ENCODE results near the gene MLC1. TPM values are rescaled to one million over a fixed set of nuclear protein-coding genes. Genes with fewer than 3 reads are reported as not detected.

The MLC1 gene
- total RNA-seq, 1 donor from 2014 or later, result not detected

- H3K9ac ChIP-seq, result no peak overlapping the region
- H2AFZ ChIP-seq (replicated peaks), result no peak overlapping the region
- Mint-ChIP-seq H3K27me3 (ENCODE audit: insufficient read depth, low read depth) (peaks cover 9% of the 10 kb centered on the region), H3K36me3 (no peaks in the 10 kb centered on the region), H3K4me1 (peaks cover 15% of the 10 kb centered on the region), H3K9me3 (peaks cover 4% of the 10 kb centered on the region), H3K4me3 (no peak overlapping the region), H3K27ac (no peak overlapping the region)
- H3K27me3 ChIP-seq, result peaks cover 41% of the 10 kb centered on the region
- H3K9me3 ChIP-seq (ENCODE audit: low read depth), result no peaks in the 10 kb centered on the region
- no peaks in the 10 kb centered on the region for H3K36me3 ChIP-seq
- TF ChIP-seq EZH2 (IDR thresholded peaks at IDR 0.05) (no peak), EZH2phosphoT487 (IDR thresholded peaks at IDR 0.05) (no peak)
- TF ChIP-seq, protein P1, sequence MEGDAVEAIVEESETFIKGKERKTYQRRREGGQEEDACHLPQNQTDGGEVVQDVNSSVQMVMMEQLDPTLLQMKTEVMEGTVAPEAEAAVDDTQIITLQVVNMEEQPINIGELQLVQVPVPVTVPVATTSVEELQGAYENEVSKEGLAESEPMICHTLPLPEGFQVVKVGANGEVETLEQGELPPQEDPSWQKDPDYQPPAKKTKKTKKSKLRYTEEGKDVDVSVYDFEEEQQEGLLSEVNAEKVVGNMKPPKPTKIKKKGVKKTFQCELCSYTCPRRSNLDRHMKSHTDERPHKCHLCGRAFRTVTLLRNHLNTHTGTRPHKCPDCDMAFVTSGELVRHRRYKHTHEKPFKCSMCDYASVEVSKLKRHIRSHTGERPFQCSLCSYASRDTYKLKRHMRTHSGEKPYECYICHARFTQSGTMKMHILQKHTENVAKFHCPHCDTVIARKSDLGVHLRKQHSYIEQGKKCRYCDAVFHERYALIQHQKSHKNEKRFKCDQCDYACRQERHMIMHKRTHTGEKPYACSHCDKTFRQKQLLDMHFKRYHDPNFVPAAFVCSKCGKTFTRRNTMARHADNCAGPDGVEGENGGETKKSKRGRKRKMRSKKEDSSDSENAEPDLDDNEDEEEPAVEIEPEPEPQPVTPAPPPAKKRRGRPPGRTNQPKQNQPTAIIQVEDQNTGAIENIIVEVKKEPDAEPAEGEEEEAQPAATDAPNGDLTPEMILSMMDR (IDR thresholded peaks at IDR 0.05), result no peak
- peaks cover 12% of the 10 kb centered on the region for H3F3A ChIP-seq (ENCODE audit: low read depth)
- peaks cover 13% of the 10 kb centered on the region for H3K4me1 ChIP-seq
- H3K4me3 ChIP-seq, result no peak overlapping the region
- no peaks in the 10 kb centered on the region for H3K79me2 ChIP-seq (ENCODE audit: low read depth)
- H3K27ac ChIP-seq, result no peak overlapping the region
- no peak overlapping the region for H3K4me2 ChIP-seq
- no peaks in the 10 kb centered on the region for H4K20me1 ChIP-seq (ENCODE audit: low read depth)
- DNase-seq (ENCODE audit: low spot score), result no peak
These were observed 28.8 kb downstream of the MLC1 start for GRCh38 chr22:50056214-50056972.

DNA sequence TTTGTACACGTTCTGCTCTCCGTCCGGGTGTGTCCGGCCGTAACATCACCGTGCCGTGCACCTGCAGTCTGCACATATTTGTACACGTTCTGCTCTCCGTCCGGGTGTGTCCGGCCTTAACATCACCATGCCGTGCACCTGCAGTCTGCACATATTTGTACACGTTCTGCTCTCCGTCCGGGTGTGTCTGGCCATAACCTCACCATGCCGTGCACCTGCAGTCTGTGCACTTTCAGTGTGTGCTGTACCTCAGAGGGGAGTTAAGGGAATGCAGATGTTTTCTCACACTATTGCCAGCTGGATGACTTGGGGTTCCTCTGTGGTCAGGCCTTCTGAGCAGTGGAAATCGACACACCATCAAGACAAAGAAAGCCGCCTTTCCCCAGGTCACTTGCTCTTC, 31.4 kb downstream of the MLC1 start:
- H3K4me3 ChIP-seq, result no peak overlapping the region
- H4K20me1 ChIP-seq (ENCODE audit: low read depth), result no peaks in the 10 kb centered on the region
- TF ChIP-seq EZH2 (IDR thresholded peaks at IDR 0.05) (no peak), EZH2phosphoT487 (IDR thresholded peaks at IDR 0.05) (no peak)
- TF ChIP-seq, protein P1 (IDR thresholded peaks at IDR 0.05), result no peak
- Mint-ChIP-seq H3K27ac (no peak overlapping the region), H3K36me3 (no peaks in the 10 kb centered on the region), H3K4me1 (no peaks in the 10 kb centered on the region), H3K27me3 (ENCODE audit: insufficient read depth, low read depth) (peaks cover 6% of the 10 kb centered on the region), H3K9me3 (peaks cover 4% of the 10 kb centered on the region), H3K4me3 (no peak overlapping the region)
- no peak overlapping the region for H3K4me2 ChIP-seq
- no peaks in the 10 kb centered on the region for H3K79me2 ChIP-seq (ENCODE audit: low read depth)
- H2AFZ ChIP-seq (replicated peaks), result no peak overlapping the region
- no peak for DNase-seq (ENCODE audit: low spot score)
- no peaks in the 10 kb centered on the region for H3K9me3 ChIP-seq (ENCODE audit: low read depth)
- peaks cover 33% of the 10 kb centered on the region for H3K27me3 ChIP-seq
- peaks cover 3% of the 10 kb centered on the region for H3F3A ChIP-seq (ENCODE audit: low read depth)
- peaks cover 2% of the 10 kb centered on the region for H3K4me1 ChIP-seq
- H3K27ac ChIP-seq, result no peak overlapping the region
- no peaks in the 10 kb centered on the region for H3K36me3 ChIP-seq
- H3K9ac ChIP-seq, result no peak overlapping the region

DNA sequence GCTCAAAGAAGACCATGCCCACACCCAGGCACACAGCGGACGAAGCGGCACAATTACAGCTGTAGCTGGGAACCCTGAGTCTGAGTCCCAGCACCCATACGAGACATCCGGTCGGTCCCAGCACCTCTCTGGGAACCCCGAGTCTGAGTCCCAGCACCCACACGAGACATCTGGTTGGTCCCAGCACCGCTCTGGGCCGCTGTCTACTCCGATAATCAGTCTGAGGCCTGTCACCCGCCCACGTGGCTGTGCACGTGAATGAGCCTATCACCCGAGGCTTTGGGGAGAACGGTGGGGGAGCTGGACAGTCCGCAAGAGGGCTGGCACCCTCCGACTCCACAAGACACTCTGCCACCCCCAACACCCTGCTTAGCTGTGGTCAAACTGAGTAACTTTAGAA, 33.3 kb downstream of the MLC1 start:
- Mint-ChIP-seq H3K27me3 (ENCODE audit: insufficient read depth, low read depth) (peaks cover 6% of the 10 kb centered on the region), H3K9me3 (peaks cover 4% of the 10 kb centered on the region), H3K4me3 (no peak overlapping the region), H3K36me3 (no peaks in the 10 kb centered on the region), H3K27ac (no peak overlapping the region), H3K4me1 (no peaks in the 10 kb centered on the region)
- TF ChIP-seq EZH2 (IDR thresholded peaks at IDR 0.05) (no peak), EZH2phosphoT487 (IDR thresholded peaks at IDR 0.05) (no peak)
- TF ChIP-seq, protein P1 (IDR thresholded peaks at IDR 0.05), result no peak
- no peaks in the 10 kb centered on the region for H3K9me3 ChIP-seq (ENCODE audit: low read depth)
- H3K4me1 ChIP-seq, result no peaks in the 10 kb centered on the region
- peaks cover 3% of the 10 kb centered on the region for H3F3A ChIP-seq (ENCODE audit: low read depth)
- H4K20me1 ChIP-seq (ENCODE audit: low read depth), result no peaks in the 10 kb centered on the region
- no peak overlapping the region for H2AFZ ChIP-seq (replicated peaks)
- H3K4me3 ChIP-seq, result no peak overlapping the region
- H3K27me3 ChIP-seq, result peaks cover 13% of the 10 kb centered on the region
- no peak for DNase-seq (ENCODE audit: low spot score)
- no peaks in the 10 kb centered on the region for H3K79me2 ChIP-seq (ENCODE audit: low read depth)
- no peak overlapping the region for H3K4me2 ChIP-seq
- no peak overlapping the region for H3K27ac ChIP-seq
- no peak overlapping the region for H3K9ac ChIP-seq
- no peaks in the 10 kb centered on the region for H3K36me3 ChIP-seq

Measured in neural progenitor cell (in vitro differentiated cells).